GM21825 (cell line): ENCODE measurements around the gene MC4R.

Source experiments
- ATAC-seq: cut with Tn5 transposase; IDR thresholded peaks from one replicate; pipeline ENCODE4 v1.9.1; 2021; ENCODE audit warnings: mild to moderate bottlenecking, moderate library complexity; ENCODE audit not compliant: unreplicated experiment

MC4R gene

GRCh38 chr18:60329131-60329530 lies 43.4 kb downstream of the MC4R start:
- ATAC-seq = no peak

- ATAC-seq = no peak
These were observed 44.7 kb downstream of the MC4R start for GRCh38 chr18:60327880-60328279.

- ATAC-seq = no peak
These were observed 50.0 kb downstream of the MC4R start for GRCh38 chr18:60322591-60322990.
